Osteocyte (in vitro differentiated cells): Measurements from ENCODE around the gene ZNF750. TPM values are rescaled to one million over a fixed set of nuclear protein-coding genes. Genes with fewer than 3 reads are reported as not detected.

Experiments
- DNase-seq: peaks from one replicate; pipeline ENCODE4 v3.0.0; 2021; ENCODE audit warnings: mixed read lengths; ENCODE audit not compliant: unreplicated experiment; ENCODE audit errors: extremely low spot score
- H3K27ac Mint-ChIP-seq: one replicate; pipeline ENCODE4 v1.8.0; 2021; ENCODE audit warnings: mild to moderate bottlenecking, mixed read lengths; ENCODE audit not compliant: unreplicated experiment
- H3K27me3 Mint-ChIP-seq: one replicate; pipeline ENCODE4 v1.8.0; 2021; ENCODE audit warnings: mixed read lengths; ENCODE audit not compliant: unreplicated experiment
- H3K36me3 Mint-ChIP-seq: one replicate; pipeline ENCODE4 v1.8.0; 2021; ENCODE audit warnings: mixed read lengths; ENCODE audit not compliant: unreplicated experiment
- H3K4me1 Mint-ChIP-seq: one replicate; pipeline ENCODE4 v1.8.0; 2021; ENCODE audit warnings: mixed read lengths; ENCODE audit not compliant: unreplicated experiment
- H3K4me3 Mint-ChIP-seq: one replicate; pipeline ENCODE4 v1.8.0; 2021; ENCODE audit warnings: mild to moderate bottlenecking, moderate library complexity, mixed read lengths; ENCODE audit not compliant: unreplicated experiment
- H3K9me3 Mint-ChIP-seq: one replicate; pipeline ENCODE4 v1.8.0; 2021; ENCODE audit warnings: mixed read lengths; ENCODE audit not compliant: unreplicated experiment
- total RNA-seq: library from RNA; stranded (reverse); gene quantifications from 2 replicates; pipeline ENCODE4 v1.2.1, GENCODE V29; 2021
- TF ChIP-seq, protein P1 (sequence below): fragments of 200-600 bp; sonication (generic); IDR thresholded peaks from 2 replicates; pipeline ENCODE4 v1.5.0; 2021; ENCODE audit warnings: antibody characterized with exemption, mild to moderate bottlenecking, moderate library complexity

ZNF750 gene
- total RNA-seq, 1 donor from 2014 or later: not detected

DNA sequence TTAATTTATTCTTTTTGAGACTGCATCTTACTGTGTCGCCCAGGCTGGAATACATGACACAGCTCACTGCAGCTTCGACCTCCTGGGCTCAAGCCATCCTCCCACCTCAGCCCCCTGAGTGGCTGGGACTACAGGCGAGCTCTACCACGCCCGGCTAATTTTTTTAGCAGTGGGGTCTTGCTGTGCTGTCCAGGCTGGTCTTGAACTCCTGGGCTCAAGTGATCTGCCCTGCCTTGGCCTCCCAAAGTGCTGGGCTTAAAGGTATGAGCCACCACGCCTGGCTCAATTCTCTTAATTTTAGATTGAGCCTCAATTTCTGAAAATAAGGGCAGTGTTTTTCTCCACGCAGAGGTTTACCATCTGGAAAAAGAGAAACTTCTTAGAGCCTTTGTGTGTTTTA lies 41.1 kb downstream of the ZNF750 start:
- no peaks in the 10 kb centered on the region for H3K27me3 Mint-ChIP-seq
- H3K27ac Mint-ChIP-seq: no peak overlapping the region
- TF ChIP-seq, protein P1, sequence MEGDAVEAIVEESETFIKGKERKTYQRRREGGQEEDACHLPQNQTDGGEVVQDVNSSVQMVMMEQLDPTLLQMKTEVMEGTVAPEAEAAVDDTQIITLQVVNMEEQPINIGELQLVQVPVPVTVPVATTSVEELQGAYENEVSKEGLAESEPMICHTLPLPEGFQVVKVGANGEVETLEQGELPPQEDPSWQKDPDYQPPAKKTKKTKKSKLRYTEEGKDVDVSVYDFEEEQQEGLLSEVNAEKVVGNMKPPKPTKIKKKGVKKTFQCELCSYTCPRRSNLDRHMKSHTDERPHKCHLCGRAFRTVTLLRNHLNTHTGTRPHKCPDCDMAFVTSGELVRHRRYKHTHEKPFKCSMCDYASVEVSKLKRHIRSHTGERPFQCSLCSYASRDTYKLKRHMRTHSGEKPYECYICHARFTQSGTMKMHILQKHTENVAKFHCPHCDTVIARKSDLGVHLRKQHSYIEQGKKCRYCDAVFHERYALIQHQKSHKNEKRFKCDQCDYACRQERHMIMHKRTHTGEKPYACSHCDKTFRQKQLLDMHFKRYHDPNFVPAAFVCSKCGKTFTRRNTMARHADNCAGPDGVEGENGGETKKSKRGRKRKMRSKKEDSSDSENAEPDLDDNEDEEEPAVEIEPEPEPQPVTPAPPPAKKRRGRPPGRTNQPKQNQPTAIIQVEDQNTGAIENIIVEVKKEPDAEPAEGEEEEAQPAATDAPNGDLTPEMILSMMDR: no peak
- no peak overlapping the region for H3K4me3 Mint-ChIP-seq
- H3K4me1 Mint-ChIP-seq: peaks cover 15% of the 10 kb centered on the region
- no peak for DNase-seq
- peaks cover 14% of the 10 kb centered on the region for H3K36me3 Mint-ChIP-seq
- no peaks in the 10 kb centered on the region for H3K9me3 Mint-ChIP-seq

DNA sequence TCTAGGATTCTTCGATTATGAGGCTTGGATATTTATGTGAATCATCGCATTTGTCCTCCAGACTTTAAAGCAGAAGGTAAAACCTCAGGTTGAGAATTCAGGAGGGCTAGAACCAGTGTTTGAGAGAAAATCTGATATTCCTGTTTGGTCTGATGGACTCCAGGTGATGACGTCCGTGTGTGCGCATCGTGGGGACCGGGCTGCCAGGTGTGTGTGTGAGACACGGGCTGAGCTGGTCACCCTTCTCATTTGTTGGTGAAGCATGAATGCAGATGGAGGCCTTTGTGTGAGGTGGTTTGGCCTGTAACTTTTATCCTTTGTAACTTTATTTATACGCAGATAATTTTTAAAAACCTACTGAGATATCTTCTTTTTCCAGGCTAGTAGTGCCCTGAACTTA lies 42.8 kb downstream of the ZNF750 start:
- H3K4me1 Mint-ChIP-seq: peaks cover 16% of the 10 kb centered on the region
- peaks cover 14% of the 10 kb centered on the region for H3K36me3 Mint-ChIP-seq
- no peak for DNase-seq
- TF ChIP-seq, protein P1: no peak
- H3K27me3 Mint-ChIP-seq: no peaks in the 10 kb centered on the region
- no peak overlapping the region for H3K27ac Mint-ChIP-seq
- no peaks in the 10 kb centered on the region for H3K9me3 Mint-ChIP-seq
- no peak overlapping the region for H3K4me3 Mint-ChIP-seq

DNA sequence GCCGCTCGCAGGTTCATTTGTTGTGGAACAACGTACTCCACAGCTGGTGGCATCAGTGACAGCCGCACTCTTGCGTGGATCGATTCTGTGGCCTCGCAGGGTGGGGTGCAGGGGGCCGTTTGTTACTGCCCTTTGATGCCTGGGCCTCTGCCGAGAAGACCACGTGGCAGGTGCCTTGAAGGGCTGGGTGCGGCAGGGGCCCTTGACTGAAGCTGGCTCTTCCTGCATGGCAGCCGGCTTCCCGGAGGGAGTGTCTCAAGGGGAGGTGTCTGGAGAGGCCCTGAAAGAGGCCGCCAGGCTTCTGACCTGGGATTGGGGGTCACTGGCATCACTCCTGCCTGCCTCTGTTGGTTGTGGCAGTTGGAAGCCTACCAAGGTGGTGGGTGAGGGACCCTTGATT lies 44.2 kb downstream of the ZNF750 start:
- Mint-ChIP-seq H3K27ac (no peak overlapping the region), H3K36me3 (peaks cover 11% of the 10 kb centered on the region), H3K9me3 (no peaks in the 10 kb centered on the region), H3K27me3 (no peaks in the 10 kb centered on the region), H3K4me3 (no peak overlapping the region), H3K4me1 (peaks cover 17% of the 10 kb centered on the region)
- TF ChIP-seq, protein P1: no peak
- no peak for DNase-seq

DNA sequence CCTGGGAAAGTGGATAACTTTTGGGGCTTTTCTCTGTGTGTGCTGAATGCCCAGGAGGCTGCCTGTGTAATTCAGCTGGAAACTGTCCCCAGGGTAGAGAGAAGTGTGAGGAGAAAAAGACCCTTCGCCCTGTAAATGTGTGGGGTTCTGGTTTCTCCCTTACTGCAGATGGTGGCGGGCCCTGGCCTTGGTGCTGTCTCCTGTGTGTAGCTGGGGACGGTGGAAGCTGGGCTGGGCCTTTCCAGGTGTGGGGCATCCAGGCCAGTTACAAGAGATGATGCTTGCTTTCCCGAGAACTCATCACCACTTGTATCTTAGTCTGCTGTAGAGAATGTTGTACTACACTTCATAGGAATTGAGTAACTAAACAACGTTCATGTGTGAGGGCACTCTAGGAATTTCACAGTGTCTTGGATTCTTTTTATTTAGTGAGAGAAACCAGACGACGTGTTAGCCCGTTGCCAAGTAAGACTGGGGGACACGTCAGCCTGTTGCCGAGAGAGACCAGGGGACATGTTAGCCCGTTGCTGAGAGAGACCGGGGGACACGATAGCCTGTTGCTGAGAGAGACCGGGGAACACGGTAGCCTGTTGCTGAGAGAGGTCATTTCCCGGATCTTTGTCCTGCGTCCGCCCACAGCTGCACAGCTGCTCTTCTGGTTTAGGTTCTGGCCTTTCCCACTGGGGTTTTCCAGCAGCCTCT lies 44.9 kb downstream of the ZNF750 start:
- Mint-ChIP-seq H3K9me3 (no peaks in the 10 kb centered on the region), H3K4me1 (peaks cover 20% of the 10 kb centered on the region), H3K4me3 (no peak overlapping the region), H3K27ac (no peak overlapping the region), H3K27me3 (no peaks in the 10 kb centered on the region), H3K36me3 (peaks cover 9% of the 10 kb centered on the region)
- DNase-seq: no peak
- TF ChIP-seq, protein P1: no peak

DNA sequence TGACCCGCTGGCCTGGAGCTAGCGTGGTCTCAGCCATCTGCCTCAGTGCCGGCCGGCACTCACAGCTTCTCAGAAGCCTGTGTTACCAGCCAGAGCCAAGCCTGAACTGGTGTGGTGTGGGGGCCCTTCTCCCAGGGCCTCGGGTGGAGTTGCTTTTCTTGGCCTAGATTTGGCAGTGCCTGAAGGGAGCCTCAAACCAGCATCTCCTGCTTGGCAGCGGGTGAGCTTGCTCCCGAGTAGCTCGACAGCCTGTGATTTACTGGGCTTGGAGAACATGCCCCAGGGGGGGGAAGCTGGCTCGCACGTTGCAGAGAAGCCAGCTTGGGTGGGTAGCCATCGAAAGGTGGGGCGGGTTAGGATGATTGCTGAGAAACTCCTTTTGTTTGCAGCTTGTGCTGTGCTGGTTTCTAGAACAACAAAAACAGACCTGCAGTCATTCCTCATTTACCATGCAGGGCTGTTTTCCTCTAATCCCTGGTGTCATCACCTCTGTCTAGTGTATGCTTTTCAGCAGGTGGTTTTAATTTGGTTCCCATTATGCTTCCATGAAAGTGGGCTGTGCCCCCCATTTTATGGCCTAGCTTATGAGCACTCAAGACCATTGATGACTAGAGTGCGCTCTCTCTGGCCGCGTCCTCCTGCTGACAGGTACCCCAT lies 45.7 kb downstream of the ZNF750 start:
- H3K27me3 Mint-ChIP-seq: no peaks in the 10 kb centered on the region
- no peak overlapping the region for H3K27ac Mint-ChIP-seq
- H3K4me1 Mint-ChIP-seq: peaks cover 20% of the 10 kb centered on the region
- no peaks in the 10 kb centered on the region for H3K9me3 Mint-ChIP-seq
- TF ChIP-seq, protein P1: no peak
- H3K4me3 Mint-ChIP-seq: no peak overlapping the region
- H3K36me3 Mint-ChIP-seq: peaks cover 7% of the 10 kb centered on the region
- no peak for DNase-seq
